GM18526 (cell line): ENCODE data around the gene SIK3.

Experiments
- POLR2A ChIP-seq: IDR thresholded peaks from 3 replicates; pipeline ENCODE4 v1.6.1; 2011; ENCODE audit not compliant: insufficient read length; ENCODE audit errors: extremely low read depth

SIK3 gene

DNA sequence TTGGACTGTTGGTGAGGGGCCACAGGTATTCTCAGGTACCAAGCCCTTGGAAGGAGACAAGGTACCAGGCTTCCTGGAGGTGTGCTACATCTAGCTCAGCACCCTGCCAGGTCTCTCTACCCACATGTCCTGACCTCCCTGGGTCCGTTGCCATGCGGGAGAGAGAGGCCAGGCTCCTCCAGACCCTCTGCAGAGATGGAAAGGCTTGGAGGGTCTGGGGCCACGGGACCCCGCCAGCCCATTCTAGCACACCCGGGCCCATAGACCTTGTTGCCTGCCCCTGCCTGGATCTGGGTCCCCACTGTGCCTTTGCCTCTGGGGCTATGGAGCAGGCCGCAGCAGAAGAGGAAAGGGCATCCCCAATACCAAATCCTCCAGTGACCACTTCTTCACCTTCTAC lies 270.8 kb downstream of the SIK3 start:
- TF ChIP-seq POLR2A, result no peak

DNA sequence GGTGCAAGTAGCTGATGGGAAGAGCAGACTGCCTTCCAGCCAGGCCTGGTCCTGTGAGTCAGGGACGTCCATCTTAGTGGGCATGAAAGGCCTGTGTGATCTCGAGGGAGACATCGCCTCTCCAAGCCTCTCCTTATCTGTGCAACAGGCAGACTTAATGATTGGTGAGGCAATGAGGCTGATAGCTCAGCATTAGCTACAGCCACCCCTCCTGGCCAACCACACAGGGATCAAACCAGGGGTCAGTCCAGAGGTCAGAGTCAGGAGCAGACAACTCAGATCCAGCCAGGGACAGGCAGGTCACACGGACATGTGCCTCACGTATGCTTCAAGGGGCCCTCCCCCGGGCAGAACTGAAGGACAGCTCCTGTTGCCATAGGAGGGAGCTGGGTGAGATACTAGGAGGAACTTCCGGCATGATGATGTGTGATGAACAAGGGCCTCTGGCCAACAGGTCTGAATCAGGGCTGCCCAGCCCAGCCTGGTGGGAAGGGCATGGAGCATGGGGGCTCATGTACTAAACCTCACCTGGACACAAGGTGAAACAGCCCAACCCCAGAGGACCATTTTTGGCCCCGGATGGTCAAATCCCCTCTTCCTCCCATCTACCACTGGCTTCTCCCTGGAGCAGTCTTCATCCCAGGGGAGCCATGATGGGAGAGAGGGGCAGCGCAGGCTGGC lies 271.3 kb downstream of the SIK3 start:
- TF ChIP-seq POLR2A, result no peak

DNA sequence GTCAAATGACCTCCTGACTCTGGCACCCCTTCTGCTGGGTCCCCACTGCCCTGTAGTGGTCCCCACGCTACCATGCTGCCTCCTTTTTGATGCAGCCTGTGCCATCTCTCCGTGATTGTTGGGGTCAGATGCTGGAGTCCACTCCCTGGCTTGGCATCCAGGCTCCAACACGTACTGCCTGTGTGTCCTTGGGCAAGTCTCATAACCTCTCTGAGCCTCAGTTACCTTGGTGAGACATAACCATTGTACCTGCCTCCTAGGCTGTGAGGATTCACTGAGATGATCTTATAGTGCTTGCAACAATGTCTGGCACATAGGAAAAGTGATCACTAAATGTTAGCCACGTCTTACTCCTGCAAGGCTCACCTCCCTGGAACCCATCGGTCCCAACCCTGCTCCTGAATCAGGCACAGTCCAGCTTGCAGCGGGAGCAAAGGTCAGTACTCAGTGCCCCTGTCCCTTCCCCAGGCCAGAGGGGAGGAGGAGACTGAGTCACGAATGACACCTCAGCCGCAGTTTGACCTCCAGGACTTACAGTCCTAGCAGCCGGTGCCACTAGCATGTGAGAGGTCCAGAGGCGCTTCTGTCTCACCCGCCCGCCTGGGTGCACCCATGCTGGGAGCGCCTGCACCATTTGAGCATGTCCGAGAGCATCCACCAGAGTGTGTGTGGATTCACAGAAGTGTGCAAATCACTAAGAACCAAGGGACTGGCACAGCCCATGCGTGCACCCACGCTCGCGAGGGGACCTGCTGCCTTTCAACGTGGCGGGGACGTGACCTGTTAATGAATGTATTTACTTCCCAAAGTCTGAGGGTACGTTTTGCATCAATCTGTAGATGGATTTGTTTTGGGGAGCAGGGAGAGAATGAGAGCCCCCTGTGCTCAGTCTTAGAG lies 272.1 kb downstream of the SIK3 start:
- TF ChIP-seq POLR2A, result no peak

DNA sequence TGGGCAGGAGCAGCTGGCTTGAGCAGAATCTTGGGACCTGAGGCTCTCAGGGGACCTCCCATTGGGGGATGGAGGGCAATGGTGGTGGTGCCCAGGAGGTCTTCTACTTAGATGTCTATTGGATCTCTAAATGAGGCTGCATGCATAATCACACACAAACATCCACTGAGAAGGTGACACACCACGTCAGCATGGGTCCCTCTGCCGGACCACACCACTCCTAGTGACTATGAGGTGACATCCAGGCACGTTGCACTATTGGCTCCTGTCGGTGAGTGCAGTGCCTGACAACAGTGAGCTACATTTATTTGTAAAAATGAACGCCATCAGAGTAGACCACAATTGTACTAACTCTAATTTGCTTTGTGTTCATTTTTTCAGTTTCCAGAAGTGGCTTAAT lies 272.8 kb downstream of the SIK3 start:
- no peak for TF ChIP-seq POLR2A

DNA sequence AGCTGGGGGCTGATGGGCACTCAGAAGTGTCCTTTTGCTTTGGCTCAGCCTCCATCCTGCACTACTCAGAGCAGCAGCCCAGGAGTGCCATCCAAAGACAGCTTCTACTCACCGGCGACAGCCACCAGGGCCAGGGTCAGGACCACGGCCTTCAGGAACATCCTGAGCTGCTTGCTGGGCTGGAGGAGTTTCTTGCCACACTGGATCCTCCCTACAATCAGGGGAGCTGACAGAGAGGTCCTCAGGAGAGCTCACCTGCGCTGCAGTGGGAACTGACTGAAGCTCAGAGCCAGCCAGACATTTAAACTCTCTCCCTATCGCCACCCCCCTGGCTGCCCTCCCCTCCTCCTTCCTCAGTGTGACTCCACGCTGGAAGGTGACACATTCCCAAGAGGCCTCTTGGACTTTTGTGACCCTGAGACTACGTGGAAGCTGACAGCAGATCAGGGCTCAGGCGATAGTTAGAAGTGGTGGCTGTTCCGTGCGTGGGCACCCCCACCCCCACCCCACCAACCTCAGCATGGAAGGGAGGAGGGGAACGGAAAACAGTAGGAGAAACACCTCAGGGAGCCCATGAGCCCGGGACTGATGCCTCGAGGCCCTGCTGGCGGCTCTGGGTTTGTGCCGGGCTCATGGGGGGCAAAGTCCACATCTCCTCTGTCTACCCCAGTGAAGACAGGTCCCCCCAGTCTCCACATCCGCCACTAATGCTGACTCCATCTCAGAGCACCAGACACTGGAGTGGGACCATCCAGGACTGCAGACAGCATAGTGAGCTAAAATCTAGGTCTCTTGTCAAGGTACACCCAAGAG lies 275.0 kb downstream of the SIK3 start, which contains the start of gene APOA4:
Gene APOA4, minus strand, starts transcription at position 274 of the 813 bp plus-strand sequence. Its CDS starts 113 bp downstream, at position 161.
- TF ChIP-seq POLR2A, result no peak

DNA sequence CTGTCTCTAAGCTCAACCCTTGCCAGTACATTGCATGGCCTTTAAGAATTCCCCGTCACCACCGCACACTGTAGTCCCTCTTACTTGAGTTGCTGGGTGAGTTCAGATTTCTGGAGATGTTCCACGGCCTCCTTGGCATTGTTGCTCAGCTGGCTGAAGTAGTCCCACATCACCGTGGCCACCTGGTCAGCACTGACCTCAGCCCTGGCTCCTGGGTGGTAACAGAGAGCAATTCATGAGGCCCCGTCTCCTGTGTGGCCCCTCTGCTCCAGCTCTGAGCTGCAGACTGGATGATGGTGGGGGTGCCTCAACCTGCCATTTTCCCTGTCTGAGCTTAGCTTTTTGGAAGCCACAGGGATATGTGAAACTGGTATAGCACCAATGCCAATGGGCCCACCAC lies 275.7 kb downstream of the SIK3 start:
- TF ChIP-seq POLR2A, result no peak

DNA sequence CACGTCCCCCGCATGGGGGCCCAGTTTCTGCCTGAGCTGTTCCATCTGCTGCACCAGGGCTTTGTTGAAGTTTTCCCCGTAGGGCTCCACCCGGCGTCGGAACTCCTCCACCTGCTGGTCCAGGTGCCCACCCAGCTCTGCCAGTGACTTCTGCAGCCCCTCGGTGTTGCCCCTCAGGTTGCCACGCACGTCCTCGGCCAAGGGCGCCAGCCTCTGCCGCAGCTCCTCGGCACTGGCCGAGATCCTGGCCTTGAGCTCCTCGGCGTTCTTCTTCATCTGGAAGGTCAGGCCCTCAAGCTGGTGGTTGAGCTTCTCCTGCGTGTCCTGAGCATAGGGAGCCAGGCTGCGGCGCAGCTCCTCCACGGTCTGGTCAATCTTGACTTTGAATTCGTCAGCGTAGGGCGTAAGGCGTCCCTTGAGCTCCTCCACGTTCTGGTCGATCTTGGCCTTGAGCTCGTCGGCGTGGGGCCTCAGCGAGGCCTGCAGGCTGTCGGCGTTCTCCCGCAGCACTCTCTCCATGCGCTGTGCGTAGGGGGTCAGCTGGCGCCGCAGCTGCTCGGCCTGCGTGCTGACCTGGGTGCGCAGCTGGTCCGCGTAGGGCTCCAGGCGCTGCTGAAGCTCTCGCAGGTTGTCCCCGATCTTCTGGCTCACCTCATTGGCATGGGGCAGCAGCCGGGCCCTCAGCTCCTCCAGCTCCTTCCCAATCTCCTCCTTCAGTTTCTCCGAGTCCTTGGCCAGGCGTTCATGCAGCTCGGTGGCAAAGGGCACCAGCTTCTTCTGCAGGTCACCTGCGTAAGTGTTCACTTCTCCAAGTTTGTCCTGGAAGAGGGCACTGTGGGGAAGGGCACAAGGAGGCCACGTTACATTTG lies 276.9 kb downstream of the SIK3 start:
- no peak for TF ChIP-seq POLR2A

DNA sequence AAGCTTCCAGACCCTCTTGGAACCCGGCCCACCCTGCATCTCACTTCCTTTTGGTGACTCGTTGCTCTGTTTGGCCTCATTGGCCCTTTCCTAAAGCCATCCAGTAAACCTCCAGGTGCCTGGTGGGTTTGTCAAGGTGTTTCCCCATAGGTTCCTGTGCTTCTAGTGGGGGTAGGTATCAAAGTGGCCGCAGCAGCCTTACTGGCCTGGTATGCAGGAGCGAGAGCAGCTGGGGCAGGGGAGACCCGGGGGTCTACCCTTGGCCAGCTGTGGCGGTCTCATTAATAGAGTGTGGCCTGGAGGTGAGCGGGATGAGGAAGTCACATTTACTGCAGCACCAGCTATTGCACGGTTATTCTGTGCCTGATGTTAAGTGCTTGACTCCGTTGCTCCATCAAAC lies 279.2 kb downstream of the SIK3 start:
- TF ChIP-seq POLR2A, result no peak

DNA sequence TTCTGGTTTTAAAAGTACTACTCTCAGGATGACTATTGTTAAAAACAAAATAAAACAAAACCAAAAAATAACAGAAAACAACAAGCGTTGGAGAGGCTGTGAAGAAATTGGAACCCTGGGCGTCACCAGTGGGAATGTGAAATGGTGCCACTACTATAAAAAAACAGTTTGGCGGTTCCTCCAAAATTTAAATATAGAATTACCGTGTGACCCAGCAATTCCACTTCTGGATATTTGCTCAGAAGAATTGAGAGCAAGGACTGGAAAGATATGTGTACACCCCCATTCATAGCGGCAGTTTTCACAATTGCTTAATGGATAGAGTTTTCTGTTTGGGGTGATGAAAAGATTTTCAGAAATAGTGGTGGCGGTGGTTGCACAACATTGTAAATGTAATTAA lies 283.7 kb downstream of the SIK3 start:
- no peak for TF ChIP-seq POLR2A

DNA sequence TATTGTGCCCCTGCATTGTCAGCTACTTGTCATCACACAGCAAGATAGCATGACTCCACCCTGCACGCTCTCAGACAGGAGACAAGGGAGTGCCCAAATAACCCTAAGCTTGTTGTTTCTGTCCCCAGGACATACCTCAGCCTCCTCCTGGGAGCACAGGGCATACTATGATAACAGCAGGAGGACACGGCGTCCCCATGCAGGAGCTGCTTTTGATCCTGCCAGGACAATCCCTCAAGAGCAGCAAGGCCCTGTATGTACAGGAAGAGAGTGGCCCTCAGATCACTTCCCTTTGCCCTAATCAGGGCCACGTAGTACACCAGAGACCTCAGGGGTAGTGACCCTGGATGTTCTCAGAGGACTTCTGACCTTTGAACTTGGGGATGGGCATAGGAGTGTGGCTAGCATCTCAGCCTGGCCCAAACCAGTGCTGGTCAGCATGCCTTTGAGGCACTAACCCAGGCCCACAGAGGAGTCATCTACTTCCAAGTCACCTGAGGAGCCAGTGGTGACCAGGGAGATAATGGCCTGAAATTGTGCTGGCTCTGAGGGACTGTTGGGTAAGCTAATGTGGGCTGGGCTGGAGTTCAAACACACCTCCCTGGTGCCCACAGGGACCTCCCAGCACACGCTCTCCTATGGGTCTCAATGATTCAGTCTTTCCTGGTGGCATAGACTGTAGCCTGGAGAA lies 284.3 kb downstream of the SIK3 start:
- no peak for TF ChIP-seq POLR2A

DNA sequence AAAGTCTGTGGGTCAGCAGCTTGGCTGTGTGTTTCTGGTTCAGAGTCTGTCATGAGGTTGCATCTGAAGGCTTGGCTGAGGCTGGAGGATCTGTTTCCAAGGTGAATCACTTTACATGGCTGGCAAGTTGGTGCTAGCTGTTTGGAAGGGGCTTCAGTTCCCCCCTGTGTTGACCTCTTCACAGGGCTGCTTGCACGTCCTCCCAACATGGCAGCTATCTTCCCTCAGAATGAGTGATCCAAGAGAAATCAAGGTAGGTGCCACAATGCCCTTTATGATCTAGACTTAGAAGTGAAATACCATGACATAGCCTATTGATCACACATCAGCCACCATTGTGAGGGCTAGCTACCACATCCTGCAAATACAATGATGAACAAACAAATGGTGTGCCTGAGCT lies 285.1 kb downstream of the SIK3 start:
- TF ChIP-seq POLR2A, result no peak

DNA sequence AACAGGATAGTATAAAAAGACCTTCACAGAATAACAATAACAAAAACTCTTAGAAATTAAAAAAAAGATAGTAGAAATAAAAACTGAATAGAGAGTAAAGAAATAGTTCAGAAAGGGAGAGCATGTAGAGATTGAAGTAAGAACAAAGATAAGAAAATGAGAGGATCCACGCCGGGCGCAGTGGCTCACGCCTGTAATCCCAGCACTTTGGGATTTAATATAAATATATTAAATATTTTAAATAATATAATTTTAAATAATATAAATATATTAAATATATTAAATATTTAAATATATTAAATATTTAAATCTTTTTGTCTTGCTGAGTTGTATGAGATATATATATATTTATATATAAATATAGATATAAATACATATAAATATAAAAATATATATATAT lies 286.1 kb downstream of the SIK3 start:
- no peak for TF ChIP-seq POLR2A

DNA sequence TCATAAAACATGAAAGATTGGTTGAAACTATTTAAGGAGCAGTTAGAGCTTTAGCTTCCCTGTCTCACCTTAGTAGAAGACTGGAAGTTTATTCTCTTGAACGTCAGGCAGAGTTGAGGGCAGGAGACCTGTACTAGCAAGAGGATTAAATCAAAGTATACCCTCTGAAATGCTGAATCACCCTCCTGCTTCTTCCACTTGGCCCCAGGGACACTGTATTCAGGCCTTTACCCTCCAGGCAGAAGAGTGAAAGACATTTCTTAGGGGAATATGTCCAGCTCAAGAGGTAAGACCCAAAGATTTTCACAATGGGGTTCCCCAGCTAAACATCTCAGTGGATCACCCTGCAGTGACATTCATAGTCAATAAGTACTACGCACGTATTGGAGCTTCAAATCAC lies 287.0 kb downstream of the SIK3 start:
- no peak for TF ChIP-seq POLR2A
